SK-N-DZ (cell line): Measurements from ENCODE around the gene TSPAN31.

ENCODE experiments used
- DNase-seq: peaks from one replicate; pipeline ENCODE4 v3.0.0-alpha.2; 2015; ENCODE audit warnings: low spot score

TSPAN31 gene

DNA sequence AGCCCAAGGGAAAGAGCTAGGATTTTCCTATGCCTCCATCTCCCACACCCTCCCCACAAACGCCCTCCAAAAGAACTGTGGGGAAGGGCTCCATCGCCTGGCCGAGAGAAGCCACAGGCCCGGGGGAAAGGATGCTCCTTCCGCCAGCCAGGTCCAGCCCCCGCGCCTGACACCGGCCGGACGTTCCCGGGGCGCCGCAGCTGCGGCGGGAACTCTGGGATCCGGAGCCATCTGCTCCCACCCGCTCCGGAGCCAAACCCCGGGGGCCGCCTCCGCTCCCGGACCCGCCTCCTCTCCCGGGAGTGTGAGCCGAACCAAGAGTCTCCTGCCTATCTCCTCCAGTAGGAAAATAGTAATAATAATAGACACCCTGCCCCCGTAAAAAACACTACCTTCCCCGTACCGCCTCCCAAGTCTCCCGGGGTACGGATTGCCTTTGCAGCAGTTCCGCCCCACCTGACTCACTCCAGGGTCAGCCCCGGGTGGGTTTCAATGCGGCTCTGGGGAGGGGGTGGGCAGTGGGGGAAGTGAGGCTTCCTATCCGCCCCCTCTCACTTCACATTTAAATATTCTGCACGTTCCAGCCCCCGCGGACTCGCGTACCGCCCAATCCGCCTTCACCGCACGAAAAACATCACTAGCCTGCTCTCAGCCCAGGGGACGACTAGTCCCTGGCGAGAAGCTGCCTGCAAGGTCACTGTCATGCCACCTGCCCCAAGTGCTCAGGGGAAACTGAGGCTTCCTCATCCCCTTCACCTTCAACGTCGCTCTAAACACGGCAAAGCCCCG is 8.7 kb upstream of the TSPAN31 start:
- peak; percentile 68 for DNase-seq

GRCh38 chr12:57736741-57737466 is 7.9 kb upstream of the TSPAN31 start:
- no peak for DNase-seq

- no peak for DNase-seq
Observed at GRCh38 chr12:57737467-57738460, 7.1 kb upstream of the TSPAN31 start.

- DNase-seq: peak; percentile 86
Observed at GRCh38 chr12:57738661-57739237, 6.1 kb upstream of the TSPAN31 start, which contains the start of gene AGAP2. Gene AGAP2, minus strand, starts transcription at chr12:57738742. Its CDS starts 496 bp downstream, at chr12:57738246.

GRCh38 chr12:57739387-57739786 is 5.5 kb upstream of the TSPAN31 start:
- DNase-seq: no peak

DNA sequence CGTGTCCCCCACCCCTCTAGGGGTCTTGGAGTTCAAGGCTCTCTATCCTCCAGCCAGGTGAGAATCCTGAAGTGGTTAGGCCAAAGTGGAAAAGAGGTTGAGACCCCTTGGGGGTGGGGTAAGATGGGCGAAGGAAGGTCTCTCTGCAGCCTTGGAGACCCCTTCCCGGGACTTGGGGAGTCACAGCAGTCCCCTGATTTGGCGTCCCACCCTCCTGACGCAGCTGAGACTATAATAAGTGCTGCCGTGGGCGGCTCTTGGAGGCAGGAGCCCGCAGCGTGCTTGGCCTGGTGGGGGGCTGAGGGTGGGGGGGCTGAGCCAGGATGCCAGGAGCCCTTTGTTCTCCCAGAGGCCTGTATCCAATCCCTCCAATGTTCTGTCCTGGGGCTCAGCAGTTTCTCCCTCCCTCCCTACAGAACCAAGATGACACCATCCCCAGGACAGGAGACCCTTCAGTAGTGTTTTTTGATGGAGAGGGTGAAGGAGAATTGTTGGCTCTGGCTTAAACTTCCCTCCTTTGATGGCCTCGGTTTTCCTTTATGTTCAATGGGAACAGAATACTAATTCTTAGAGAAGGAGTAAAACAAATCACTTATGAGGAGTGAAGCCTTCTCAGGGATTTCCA is 4.8 kb upstream of the TSPAN31 start:
- DNase-seq: no peak

- DNase-seq: no peak
Observed at GRCh38 chr12:57740656-57741412, 4.0 kb upstream of the TSPAN31 start.

GRCh38 chr12:57741413-57741789 is 3.4 kb upstream of the TSPAN31 start:
- no peak for DNase-seq

DNA sequence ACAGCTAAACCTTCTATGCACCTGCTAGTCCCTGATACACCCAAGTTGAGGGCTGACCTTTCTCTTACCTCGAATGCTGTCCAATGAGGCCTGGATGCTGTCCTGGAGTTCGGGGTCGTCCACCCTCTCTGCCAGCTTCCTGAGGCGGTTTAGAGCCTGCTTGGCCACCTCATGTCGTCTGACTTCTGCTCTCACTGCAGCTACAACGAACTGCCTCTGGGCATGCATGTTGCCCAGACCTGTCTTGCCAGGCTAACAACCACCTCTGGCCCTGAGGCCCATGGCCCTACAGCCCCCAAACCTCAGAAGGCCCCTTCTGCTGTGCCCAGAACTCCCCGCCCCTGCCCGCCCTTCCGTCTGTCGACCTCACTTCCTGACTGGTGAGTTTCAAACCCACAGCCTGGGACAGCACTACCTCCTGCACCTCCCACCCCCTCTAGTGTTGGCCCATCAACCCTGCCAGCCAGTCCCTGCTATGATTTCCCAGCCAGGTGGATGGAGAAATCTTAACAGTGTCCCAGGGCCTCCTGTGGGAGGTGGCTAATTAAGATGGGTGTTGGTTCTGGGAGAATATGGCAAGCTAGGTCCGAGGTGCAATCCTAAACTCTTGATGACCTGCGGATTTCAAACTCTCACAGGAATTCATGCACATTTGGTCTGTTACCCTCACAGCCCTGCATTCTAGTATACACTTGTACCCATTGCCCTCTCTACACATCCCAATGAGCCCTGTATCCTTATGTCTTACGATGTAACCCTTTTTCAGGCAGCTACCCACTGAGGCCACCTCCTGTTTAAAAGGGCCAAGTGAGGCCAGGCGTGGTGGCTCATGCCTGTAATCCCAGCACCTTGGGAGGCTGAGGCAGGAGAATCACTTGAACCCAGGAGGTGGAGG is 2.7 kb upstream of the TSPAN31 start:
- no peak for DNase-seq

DNA sequence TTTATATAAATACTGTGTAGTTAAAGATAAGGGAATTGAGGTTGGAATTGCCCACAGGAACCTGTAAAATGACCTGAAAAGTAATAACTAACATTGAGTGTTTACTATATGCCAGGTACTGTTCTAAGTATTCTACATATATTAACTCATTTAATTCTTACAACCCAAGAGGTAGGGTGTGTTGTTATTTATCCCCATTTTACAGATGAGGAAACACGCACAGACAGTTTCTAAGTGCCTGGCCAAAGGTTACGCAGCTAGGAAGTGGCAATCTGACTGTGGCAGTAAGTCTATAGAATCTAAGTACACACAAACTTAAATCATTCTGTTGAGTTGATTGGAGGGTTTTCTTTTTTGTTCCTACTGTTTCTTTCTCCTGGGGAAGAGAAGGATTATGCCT is 1.1 kb upstream of the TSPAN31 start:
- no peak for DNase-seq

DNA sequence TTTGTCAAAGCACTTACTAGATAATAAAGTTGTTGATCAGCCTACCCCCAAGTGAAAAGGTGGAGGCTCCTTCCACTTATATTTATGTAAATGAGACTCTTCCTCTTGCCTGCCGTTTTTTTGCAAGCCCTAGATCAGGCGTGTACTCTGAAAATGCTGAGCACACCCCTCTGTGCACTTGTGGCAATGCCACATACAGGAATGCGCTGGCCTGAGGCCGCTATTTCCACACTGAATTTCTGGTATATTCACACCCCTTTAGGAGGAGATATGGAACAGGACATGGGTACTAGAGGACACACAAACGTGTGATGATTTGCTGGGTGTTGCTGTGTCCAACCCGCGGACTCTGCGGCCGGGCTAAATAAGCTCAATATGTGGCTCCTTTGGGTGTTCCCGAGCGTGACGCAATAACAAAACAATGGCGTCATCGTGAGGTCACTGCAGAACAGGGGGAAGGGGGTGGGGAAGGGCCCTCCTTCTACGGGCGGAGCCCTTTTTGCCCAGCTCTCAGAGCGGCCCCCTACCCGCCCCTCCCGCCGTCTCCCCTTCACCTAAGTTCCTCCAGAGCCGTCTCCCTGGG is 554 bp upstream of the TSPAN31 start:
- DNase-seq: no peak

GRCh38 chr12:57745485-57745881 is 644 bp downstream of the TSPAN31 start:
- DNase-seq: no peak

- no peak for DNase-seq
Observed at GRCh38 chr12:57746025-57746424, 1.2 kb downstream of the TSPAN31 start.

DNA sequence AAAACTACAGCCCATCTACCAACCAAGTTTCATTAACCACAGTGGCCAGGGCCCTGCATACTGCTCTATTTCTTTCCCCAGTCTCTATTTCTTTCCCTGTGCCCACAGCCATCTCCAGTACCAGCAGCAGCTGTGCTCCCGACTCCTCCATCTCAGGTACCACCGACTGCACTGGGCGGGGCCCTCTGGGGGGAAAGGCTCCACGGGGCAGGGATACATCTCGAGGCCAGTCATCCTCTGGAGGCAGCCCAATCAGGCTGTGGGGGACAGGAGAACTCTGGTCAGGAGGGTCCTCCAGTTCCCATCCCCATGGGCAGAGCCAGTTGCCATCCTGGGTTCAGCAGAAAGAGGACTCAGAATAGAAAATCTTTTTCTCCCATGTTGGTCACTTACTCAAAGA is 4.2 kb downstream of the TSPAN31 start:
- DNase-seq: no peak

DNA sequence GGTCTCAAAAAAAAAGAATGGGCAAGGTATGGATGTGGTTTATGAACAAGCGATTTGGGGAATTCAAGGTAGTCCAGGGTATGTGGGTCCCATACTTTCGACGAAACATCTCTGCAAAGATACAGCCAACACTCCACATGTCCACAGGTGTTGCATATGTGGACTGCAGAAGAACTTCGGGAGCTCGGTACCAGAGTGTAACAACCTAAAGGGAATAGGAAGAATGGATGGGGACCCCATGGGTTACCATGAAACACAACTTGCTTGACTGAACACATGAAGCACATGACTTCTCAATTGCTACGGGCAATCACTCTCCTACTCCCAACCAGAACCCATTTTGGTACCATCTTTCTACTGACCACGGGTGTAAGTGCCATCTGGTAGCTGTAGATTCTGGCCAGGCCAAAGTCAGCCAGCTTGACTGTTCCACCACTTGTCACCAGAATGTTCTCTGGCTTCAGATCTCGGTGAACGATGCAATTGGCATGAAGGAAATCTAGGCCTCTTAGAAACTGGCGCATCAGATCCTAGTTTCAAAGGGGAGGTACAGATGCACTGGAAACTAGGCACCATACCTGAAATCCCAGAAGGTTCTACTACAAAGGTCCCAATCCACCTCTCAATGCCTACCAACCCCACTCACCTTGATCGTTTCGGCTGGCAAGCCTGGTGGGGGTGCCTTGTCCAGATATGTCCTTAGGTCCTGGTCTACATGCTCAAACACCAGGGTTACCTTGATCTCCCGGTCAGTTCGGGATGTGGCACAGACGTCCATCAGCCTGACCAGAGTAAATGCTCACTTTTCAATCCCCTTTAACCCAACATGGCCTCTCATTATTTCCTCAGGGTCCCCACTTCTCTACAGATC is 6.0 kb downstream of the TSPAN31 start:
- no peak for DNase-seq

DNA sequence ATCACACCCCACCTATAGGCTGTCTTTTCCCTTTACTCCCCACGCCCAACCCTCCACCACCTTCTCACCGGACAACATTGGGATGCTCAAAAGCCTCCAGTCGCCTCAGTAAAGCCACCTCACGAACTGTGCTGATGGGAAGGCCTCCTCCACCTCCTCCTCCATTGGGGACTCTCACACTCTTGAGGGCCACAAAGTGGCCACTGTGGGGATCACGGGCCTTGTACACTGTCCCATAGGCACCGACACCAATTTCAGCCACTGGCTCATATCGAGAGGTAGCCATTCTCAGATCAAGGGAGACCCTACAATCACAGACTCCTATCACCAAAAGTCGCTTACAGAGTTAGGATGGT is 6.6 kb downstream of the TSPAN31 start:
- no peak for DNase-seq

DNA sequence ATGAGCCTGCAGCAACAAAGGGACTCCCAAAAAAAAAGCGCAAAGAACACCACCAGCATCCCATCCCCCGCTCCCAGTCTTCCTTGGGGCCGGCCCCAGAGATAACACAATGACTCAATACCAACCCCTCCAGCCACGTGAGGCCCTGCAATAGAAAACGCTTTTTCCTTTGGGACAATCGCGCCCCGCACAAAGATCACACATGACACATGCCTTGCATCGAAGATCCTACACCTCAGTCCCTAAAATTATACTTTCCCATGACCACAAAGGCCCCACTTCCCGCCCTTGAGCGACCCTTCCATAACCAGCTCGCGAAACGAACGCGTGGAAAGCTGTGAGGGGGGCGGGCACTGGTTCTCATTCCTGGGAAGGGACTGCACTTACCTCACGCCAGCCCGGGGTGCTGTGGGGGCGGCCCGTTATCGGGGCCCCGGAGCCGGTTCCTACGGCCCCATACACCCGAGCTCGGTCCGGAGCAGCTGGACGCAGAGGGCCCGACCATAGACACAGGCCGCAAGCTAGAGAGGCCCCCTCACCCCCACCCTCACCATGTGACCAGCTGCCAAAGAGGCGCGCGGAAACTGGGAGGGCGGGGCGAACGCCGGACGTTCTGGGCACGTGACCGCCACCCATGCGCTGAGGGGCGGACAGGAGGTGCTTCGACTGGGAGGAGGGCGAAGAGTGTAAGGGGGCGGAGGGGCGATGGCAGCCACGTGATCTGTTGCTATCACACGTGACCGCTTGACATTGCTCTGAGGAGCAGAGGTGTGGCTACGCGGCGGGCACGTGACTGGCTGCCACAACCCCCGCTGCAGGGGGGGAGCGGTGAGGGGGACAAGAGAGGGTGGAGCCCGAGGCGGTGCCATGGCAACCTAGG is 7.2 kb downstream of the TSPAN31 start, which contains the start of gene CDK4:
TSS of gene CDK4 (minus strand) at position 523 of the 880 bp plus-strand sequence. CDS start 593 bp downstream, outside the sequence.
- peak; percentile 100 for DNase-seq
